ENCODE data around the gene RUNDC3A.

DNA sequence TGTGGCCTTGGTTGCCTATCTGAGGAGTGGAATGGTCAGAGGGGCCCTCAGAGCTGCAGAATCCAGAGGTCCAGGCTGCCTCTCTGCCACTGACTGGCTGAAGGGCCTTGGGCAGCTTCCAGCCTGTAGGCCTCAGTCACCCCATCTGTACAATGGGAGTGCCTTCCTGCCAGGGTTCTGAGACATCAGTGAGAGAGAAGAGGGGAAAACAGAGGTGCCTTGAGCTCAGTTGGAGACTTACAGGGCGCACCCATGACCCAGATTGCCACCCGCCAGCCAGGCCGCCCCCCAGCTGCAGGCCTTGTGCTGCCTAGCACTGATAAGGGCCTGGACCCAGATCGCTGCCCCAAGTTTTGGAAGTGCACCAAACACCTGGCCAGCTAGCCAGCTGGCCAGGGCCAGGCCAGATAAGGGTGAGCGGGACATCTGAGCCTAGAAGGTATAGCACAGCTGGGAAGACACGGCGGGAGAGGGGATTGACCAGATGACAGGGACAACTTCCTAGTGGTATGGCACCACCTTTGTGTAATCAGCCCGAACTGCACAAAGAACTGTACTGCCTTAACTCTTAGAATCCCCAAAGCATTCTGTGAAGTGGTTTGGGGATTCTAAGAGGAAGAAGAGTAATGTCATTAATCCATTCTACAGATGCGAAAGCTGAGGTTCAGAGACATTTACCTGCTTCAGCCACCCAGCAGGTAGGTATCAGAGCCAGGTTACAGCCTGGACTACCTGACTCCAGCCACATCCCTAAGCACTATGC, 41.8 kb upstream of the RUNDC3A start:
- TF ChIP-seq CTCF (IDR thresholded peaks at IDR 0.05) (no peak), POLR2A (IDR thresholded peaks at IDR 0.05) (no peak)

Measured in thyroid gland (tissue), 4 donors.